ENCODE measurements around the gene ABCA2. TPM values are rescaled to one million over a fixed set of nuclear protein-coding genes. Genes with fewer than 3 reads are reported as not detected.

Gene ABCA2
- total RNA-seq, 1 donor from 2014 or later, result 7.6 TPM

DNA sequence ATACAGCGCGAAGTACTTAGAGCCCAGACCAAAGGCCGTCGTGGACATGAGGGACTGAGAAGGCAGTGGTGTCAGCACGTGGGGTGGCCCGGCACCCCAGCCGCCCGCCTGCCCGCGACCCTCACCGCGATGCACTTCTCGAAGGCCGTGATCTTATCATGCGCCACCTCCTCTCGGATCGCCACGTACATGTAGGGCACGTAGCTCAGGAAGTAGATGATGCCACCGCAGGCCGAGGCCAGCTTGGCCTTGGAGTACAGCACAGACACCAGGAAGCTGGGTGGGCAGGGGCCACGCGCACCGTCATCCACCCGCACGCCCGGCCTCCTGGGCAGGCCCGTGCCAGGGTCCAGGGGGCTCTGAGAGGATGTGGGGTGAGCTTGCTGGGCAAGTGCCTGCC, 11.0 kb downstream of the ABCA2 start:
- H3K4me3 ChIP-seq (ENCODE audit: low read depth, low read length), result no peak overlapping the region
- TF ChIP-seq, protein P1, sequence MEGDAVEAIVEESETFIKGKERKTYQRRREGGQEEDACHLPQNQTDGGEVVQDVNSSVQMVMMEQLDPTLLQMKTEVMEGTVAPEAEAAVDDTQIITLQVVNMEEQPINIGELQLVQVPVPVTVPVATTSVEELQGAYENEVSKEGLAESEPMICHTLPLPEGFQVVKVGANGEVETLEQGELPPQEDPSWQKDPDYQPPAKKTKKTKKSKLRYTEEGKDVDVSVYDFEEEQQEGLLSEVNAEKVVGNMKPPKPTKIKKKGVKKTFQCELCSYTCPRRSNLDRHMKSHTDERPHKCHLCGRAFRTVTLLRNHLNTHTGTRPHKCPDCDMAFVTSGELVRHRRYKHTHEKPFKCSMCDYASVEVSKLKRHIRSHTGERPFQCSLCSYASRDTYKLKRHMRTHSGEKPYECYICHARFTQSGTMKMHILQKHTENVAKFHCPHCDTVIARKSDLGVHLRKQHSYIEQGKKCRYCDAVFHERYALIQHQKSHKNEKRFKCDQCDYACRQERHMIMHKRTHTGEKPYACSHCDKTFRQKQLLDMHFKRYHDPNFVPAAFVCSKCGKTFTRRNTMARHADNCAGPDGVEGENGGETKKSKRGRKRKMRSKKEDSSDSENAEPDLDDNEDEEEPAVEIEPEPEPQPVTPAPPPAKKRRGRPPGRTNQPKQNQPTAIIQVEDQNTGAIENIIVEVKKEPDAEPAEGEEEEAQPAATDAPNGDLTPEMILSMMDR (conservative IDR thresholded peaks at IDR 0.05; ENCODE audit: low read depth, low read length), result no peak
- DNase-seq (ENCODE audit: low read depth), result no peak

DNA sequence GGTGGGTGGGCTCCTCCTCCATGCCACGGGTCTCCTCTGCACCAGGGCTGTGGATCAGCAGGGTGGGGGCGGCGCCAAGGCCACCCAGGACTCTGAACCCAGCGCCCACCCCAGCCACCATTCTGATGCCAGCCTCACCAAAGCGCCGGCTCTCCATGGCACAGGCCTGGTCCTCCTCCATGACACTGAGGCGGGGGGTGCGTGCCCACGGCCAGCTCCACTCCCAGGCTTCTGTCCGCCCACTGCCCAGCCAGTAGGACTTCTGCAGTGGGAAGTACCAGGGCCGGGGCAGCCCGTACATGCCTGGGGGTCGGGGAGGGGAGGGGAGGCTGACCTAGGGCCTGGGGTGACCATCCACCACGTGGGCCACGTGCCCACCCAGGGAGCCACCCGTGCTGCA, 11.6 kb downstream of the ABCA2 start:
- no peak for DNase-seq (ENCODE audit: low read depth)
- TF ChIP-seq, protein P1 (conservative IDR thresholded peaks at IDR 0.05; ENCODE audit: low read depth, low read length), result no peak
- no peak overlapping the region for H3K4me3 ChIP-seq (ENCODE audit: low read depth, low read length)

- H3K4me3 ChIP-seq (ENCODE audit: low read depth, low read length), result no peak overlapping the region
- TF ChIP-seq, protein P1 (conservative IDR thresholded peaks at IDR 0.05; ENCODE audit: low read depth, low read length), result no peak
- no peak for DNase-seq (ENCODE audit: low read depth)
Measured at GRCh38 chr9:137015976-137016375, 12.1 kb downstream of the ABCA2 start.

DNA sequence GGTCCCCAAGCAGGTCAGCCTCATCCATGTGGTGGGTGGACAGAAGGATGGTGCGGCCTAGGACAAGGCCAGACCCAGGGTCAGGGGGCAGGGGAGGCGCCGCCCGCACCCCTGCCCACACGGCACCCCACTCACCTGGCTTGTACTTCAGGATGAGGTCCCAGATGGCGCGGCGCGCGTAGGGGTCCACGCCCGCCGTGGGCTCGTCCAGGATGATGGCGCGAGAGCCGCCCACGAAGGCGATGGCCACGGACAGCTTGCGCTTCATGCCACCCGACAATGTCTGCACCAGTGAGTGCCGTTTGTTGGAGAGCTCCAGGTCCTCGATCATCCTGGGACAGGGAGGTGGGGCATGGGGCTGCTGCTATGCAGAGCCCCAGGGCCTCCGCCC, 12.5 kb downstream of the ABCA2 start:
- no peak for DNase-seq (ENCODE audit: low read depth)
- TF ChIP-seq, protein P1 (conservative IDR thresholded peaks at IDR 0.05; ENCODE audit: low read depth, low read length), result no peak
- H3K4me3 ChIP-seq (ENCODE audit: low read depth, low read length), result no peak overlapping the region

- DNase-seq (ENCODE audit: low read depth), result no peak
- no peak overlapping the region for H3K4me3 ChIP-seq (ENCODE audit: low read depth, low read length)
- TF ChIP-seq, protein P1 (conservative IDR thresholded peaks at IDR 0.05; ENCODE audit: low read depth, low read length), result no peak
Measured at GRCh38 chr9:137014776-137015539, 13.1 kb downstream of the ABCA2 start.

DNA sequence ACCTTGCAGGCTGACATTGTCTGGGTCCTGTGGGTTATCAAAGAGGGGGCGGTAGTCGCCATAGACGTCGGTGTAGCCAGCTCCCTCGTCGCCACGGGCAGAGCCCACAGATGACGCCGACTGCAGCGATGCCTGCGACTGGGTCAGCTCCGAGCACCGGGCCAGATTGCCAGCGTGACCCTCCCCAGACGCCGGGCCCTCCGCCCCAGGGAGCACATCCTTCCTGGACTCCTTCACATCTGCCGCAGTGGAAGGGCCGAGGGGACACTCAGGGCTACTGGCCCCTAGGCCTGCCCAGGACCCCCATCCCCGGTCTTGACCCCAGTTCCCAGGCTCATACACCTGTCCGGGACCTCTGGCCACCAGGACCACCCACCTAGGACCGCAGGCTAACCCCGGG, 13.9 kb downstream of the ABCA2 start:
- no peak overlapping the region for H3K4me3 ChIP-seq (ENCODE audit: low read depth, low read length)
- TF ChIP-seq, protein P1 (conservative IDR thresholded peaks at IDR 0.05; ENCODE audit: low read depth, low read length), result no peak
- no peak for DNase-seq (ENCODE audit: low read depth)

DNA sequence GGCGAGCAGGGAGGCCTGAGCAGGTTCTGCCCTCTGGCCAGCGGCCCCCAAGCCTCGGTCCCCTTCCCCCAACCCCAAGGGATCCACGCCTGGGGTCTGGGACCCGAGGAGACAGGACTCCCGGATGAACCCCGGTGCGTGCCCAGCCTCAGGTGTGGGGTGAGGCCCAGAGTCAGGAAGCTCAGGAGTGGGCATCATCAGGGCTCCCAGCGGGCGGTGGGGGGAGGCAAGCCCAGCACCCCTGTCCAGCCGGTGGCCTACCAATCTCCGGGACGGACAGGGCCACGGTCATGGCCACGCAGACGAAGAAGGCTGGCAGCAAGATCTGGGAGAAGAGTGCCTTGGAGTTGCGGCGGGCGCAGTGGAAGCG, 14.5 kb downstream of the ABCA2 start:
- DNase-seq (ENCODE audit: low read depth), result no peak
- TF ChIP-seq, protein P1 (conservative IDR thresholded peaks at IDR 0.05; ENCODE audit: low read depth, low read length), result no peak
- H3K4me3 ChIP-seq (ENCODE audit: low read depth, low read length), result no peak overlapping the region

Data from epithelial cell of proximal tubule (primary cell).